Neural progenitor cell (in vitro differentiated cells): ENCODE measurements around the gene FUT3. TPM values are rescaled to one million over a fixed set of nuclear protein-coding genes. Genes with fewer than 3 reads are reported as not detected.

Experiments used
- DNase-seq: peaks from one replicate; pipeline ENCODE4 v3.0.0-alpha.2; 2016; ENCODE audit warnings: low spot score
- H2AFZ ChIP-seq: fragments of 200-600 bp; sonication (generic); replicated peaks from 2 replicates; pipeline ENCODE4 v1.6.1; 2016; ENCODE audit warnings: antibody characterized with exemption
- H3F3A ChIP-seq: fragments of 200-600 bp; sonication (generic); 2 replicates; pipeline ENCODE4 v1.6.1; 2016; ENCODE audit warnings: antibody characterized with exemption, low read depth
- H3K27ac ChIP-seq: fragments of 200-600 bp; sonication (generic); 2 replicates; pipeline ENCODE4 v1.5.1; 2016; ENCODE audit warnings: mild to moderate bottlenecking
- H3K27me3 ChIP-seq: fragments of 200-600 bp; sonication (generic); 2 replicates; pipeline ENCODE4 v1.6.1; 2016; ENCODE audit warnings: mild to moderate bottlenecking, moderate library complexity
- H3K36me3 ChIP-seq: fragments of 200-600 bp; sonication (generic); 2 replicates; pipeline ENCODE4 v1.5.1; 2016
- H3K4me1 ChIP-seq: fragments of 200-600 bp; sonication (generic); 2 replicates; pipeline ENCODE4 v1.6.1; 2016; ENCODE audit warnings: mixed run types
- H3K4me2 ChIP-seq: fragments of 200-600 bp; sonication (generic); 2 replicates; pipeline ENCODE4 v1.6.1; 2016
- H3K4me3 ChIP-seq: fragments of 200-600 bp; sonication (generic); 2 replicates; pipeline ENCODE4 v1.5.1; 2016
- H3K79me2 ChIP-seq: fragments of 200-600 bp; sonication (generic); 2 replicates; pipeline ENCODE4 v1.6.1; 2016; ENCODE audit warnings: low read depth
- H3K9ac ChIP-seq: fragments of 200-600 bp; sonication (generic); 2 replicates; pipeline ENCODE4 v1.6.1; 2016
- H3K9me3 ChIP-seq: fragments of 200-600 bp; sonication (generic); 2 replicates; pipeline ENCODE4 v1.5.1; 2016; ENCODE audit warnings: low read depth
- H4K20me1 ChIP-seq: fragments of 200-600 bp; sonication (generic); 2 replicates; pipeline ENCODE4 v1.6.1; 2016; ENCODE audit warnings: low read depth
- H3K27ac Mint-ChIP-seq: 3 replicates; pipeline ENCODE4 v1.8.0; 2021; ENCODE audit warnings: mixed read lengths
- H3K27me3 Mint-ChIP-seq: 2 replicates; pipeline ENCODE4 v1.8.0; 2022; ENCODE audit warnings: low read depth, mild to moderate bottlenecking, inconsistent platforms, moderate library complexity, mixed read lengths; ENCODE audit not compliant: insufficient read depth
- H3K36me3 Mint-ChIP-seq: 3 replicates; pipeline ENCODE4 v1.8.0; 2021; ENCODE audit warnings: mixed read lengths
- H3K4me1 Mint-ChIP-seq: 3 replicates; pipeline ENCODE4 v1.8.0; 2021; ENCODE audit warnings: mixed read lengths
- H3K4me3 Mint-ChIP-seq: 3 replicates; pipeline ENCODE4 v1.8.0; 2021; ENCODE audit warnings: mild to moderate bottlenecking, moderate library complexity, mixed read lengths
- H3K9me3 Mint-ChIP-seq: 3 replicates; pipeline ENCODE4 v1.8.0; 2020; ENCODE audit warnings: mixed read lengths
- EZH2 ChIP-seq: fragments of 200-600 bp; sonication (generic); IDR thresholded peaks from 2 replicates; pipeline ENCODE4 v1.6.1; 2017; ENCODE audit warnings: antibody characterized with exemption, mild to moderate bottlenecking, moderate library complexity
- EZH2phosphoT487 ChIP-seq: fragments of 200-600 bp; sonication (generic); IDR thresholded peaks from 2 replicates; pipeline ENCODE4 v1.6.1; 2017; ENCODE audit warnings: antibody characterized with exemption
- total RNA-seq: library from RNA; depleted of rRNA; stranded (reverse); fragments of >200 nt; gene quantifications from 2 replicates; pipeline ENCODE4 v1.2.3, GENCODE V29; 2015; ENCODE audit warnings: low replicate concordance
- TF ChIP-seq, protein P1 (sequence below): fragments of 200-600 bp; sonication (generic); IDR thresholded peaks from 2 replicates; pipeline ENCODE4 v1.5.1; 2017; ENCODE audit warnings: antibody characterized with exemption, mild to moderate bottlenecking

Gene FUT3
- total RNA-seq, 1 donor from 2014 or later, result not detected

GRCh38 chr19:5825178-5825577 lies 26.1 kb downstream of the FUT3 start:
- no peak overlapping the region for H3K4me2 ChIP-seq
- H3K4me1 Mint-ChIP-seq, result peaks cover 12% of the 10 kb centered on the region
- H3K79me2 ChIP-seq, result no peaks in the 10 kb centered on the region
- no peak overlapping the region for H3K27ac Mint-ChIP-seq
- no peak overlapping the region for H3K4me3 ChIP-seq
- H3K27me3 ChIP-seq, result no peaks in the 10 kb centered on the region
- H3K27ac ChIP-seq, result no peak overlapping the region
- no peak overlapping the region for H3K9ac ChIP-seq
- H3K4me1 ChIP-seq, result peaks cover 4% of the 10 kb centered on the region
- H3K27me3 Mint-ChIP-seq, result peaks cover 13% of the 10 kb centered on the region
- H3F3A ChIP-seq, result peaks cover 21% of the 10 kb centered on the region
- no peaks in the 10 kb centered on the region for H3K9me3 Mint-ChIP-seq
- no peaks in the 10 kb centered on the region for H3K36me3 Mint-ChIP-seq
- no peak overlapping the region for H3K4me3 Mint-ChIP-seq
- no peaks in the 10 kb centered on the region for H3K9me3 ChIP-seq
- H3K36me3 ChIP-seq, result no peaks in the 10 kb centered on the region
- H4K20me1 ChIP-seq, result peaks cover 5% of the 10 kb centered on the region
- no peak overlapping the region for H2AFZ ChIP-seq
- TF ChIP-seq EZH2 (no peak), EZH2phosphoT487 (no peak)
- TF ChIP-seq, protein P1, sequence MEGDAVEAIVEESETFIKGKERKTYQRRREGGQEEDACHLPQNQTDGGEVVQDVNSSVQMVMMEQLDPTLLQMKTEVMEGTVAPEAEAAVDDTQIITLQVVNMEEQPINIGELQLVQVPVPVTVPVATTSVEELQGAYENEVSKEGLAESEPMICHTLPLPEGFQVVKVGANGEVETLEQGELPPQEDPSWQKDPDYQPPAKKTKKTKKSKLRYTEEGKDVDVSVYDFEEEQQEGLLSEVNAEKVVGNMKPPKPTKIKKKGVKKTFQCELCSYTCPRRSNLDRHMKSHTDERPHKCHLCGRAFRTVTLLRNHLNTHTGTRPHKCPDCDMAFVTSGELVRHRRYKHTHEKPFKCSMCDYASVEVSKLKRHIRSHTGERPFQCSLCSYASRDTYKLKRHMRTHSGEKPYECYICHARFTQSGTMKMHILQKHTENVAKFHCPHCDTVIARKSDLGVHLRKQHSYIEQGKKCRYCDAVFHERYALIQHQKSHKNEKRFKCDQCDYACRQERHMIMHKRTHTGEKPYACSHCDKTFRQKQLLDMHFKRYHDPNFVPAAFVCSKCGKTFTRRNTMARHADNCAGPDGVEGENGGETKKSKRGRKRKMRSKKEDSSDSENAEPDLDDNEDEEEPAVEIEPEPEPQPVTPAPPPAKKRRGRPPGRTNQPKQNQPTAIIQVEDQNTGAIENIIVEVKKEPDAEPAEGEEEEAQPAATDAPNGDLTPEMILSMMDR, result no peak
- no peak for DNase-seq

DNA sequence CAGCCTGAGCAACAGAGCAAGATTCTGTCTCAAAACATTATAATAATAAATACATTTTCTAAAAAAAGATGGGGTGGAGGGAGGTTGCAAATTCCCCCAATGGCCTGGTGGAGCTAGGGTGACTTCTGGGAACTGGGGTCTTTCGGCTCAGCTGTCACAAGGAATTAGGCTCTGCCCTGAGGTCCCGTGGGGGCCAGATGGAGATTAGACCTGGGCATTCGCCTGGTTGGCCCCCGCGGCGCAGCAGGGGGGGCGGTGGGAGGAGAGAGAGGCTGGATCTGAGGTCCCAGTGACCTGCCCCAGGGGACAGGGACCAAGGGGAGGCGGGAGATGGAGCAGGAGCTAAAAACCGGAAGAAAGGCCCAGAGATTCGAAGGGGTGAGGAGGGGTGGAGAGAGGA lies 26.5 kb downstream of the FUT3 start:
- DNase-seq, result no peak
- peaks cover 21% of the 10 kb centered on the region for H3F3A ChIP-seq
- no peak overlapping the region for H3K27ac ChIP-seq
- H3K4me1 ChIP-seq, result peaks cover 4% of the 10 kb centered on the region
- H3K27me3 ChIP-seq, result no peaks in the 10 kb centered on the region
- no peak overlapping the region for H3K4me2 ChIP-seq
- Mint-ChIP-seq H3K36me3 (no peaks in the 10 kb centered on the region), H3K4me1 (peaks cover 8% of the 10 kb centered on the region), H3K9me3 (no peaks in the 10 kb centered on the region), H3K4me3 (no peak overlapping the region), H3K27me3 (peaks cover 13% of the 10 kb centered on the region), H3K27ac (no peak overlapping the region)
- H3K79me2 ChIP-seq, result no peaks in the 10 kb centered on the region
- H3K9ac ChIP-seq, result no peak overlapping the region
- H3K36me3 ChIP-seq, result no peaks in the 10 kb centered on the region
- TF ChIP-seq EZH2, result no peak
- TF ChIP-seq EZH2phosphoT487, result no peak
- TF ChIP-seq, protein P1, result no peak
- H4K20me1 ChIP-seq, result peaks cover 5% of the 10 kb centered on the region
- no peak overlapping the region for H2AFZ ChIP-seq
- no peaks in the 10 kb centered on the region for H3K9me3 ChIP-seq
- H3K4me3 ChIP-seq, result no peak overlapping the region

DNA sequence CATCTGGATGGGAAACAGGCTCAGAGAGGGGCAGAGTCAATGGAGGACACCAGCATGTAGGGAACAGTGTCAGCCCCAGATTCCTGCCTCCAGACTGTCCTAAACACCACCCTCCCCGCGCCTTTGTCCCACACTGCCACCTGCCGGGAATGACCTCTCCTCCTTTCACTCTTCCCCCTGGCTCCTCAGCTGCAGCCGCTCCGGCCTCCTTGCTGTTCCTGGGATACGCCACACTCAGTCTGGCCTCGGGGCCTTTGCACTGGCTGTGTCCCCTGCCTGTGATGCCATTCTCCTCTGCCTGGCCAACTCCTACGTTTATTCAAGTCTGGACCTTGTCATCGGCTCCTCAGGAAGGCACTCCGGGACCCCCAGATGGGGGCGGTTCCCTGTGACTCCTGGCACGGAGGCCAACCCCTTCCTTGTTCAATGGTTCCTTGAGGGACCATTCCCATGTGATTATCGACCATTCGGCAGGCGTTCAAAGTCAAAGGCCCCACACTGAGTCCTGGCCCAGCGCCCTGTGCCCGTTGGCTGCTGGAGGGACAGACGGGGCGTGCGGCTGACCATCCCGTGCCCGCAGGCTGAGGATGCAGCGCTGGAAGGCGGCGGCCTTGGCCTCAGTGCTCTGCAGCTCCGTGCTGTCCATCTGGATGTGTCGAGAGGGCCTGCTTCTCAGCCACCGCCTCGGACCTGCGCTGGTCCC lies 27.5 kb downstream of the FUT3 start:
- no peaks in the 10 kb centered on the region for H3K27me3 ChIP-seq
- no peaks in the 10 kb centered on the region for H3K36me3 Mint-ChIP-seq
- TF ChIP-seq, protein P1, result no peak
- TF ChIP-seq EZH2, result no peak
- TF ChIP-seq EZH2phosphoT487, result no peak
- H3K4me1 Mint-ChIP-seq, result peaks cover 8% of the 10 kb centered on the region
- H3F3A ChIP-seq, result peaks cover 21% of the 10 kb centered on the region
- H3K27ac ChIP-seq, result no peak overlapping the region
- peaks cover 13% of the 10 kb centered on the region for H3K27me3 Mint-ChIP-seq
- H3K36me3 ChIP-seq, result no peaks in the 10 kb centered on the region
- no peaks in the 10 kb centered on the region for H3K9me3 Mint-ChIP-seq
- H3K27ac Mint-ChIP-seq, result no peak overlapping the region
- H3K4me1 ChIP-seq, result peaks cover 4% of the 10 kb centered on the region
- H3K79me2 ChIP-seq, result no peaks in the 10 kb centered on the region
- peaks cover 5% of the 10 kb centered on the region for H4K20me1 ChIP-seq
- no peak overlapping the region for H3K9ac ChIP-seq
- no peaks in the 10 kb centered on the region for H3K9me3 ChIP-seq
- DNase-seq, result no peak
- no peak overlapping the region for H2AFZ ChIP-seq
- peak overlapping the region; percentile 57 for H3K4me3 Mint-ChIP-seq
- no peak overlapping the region for H3K4me2 ChIP-seq
- H3K4me3 ChIP-seq, result no peak overlapping the region
